ENCODE data around the gene ANAPC13.

Gene ANAPC13

DNA sequence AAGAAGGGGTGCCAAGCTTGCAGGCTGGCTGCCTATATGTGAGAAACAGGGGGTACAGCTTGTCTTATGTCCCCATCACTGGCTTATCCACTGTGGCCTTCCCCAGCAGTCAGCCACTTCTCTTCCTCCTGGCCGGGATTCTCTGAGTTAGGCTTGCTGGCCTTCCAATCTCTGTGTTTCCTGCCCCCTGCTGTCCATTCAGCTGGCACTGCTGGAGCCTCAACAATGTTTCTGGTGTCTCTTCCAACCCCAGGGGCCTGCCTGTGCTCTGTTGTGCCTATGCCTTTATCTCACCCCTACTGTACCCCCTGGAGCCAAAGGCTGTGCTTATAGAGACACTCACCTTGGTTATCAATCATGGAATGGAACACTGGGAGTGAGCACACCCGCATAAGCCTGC is 36.5 kb downstream of the ANAPC13 start:
- DNase-seq = peak; percentile 33

- no peak for DNase-seq
Observed at GRCh38 chr3:134448664-134449063, 37.1 kb downstream of the ANAPC13 start.

- no peak for DNase-seq
Observed at GRCh38 chr3:134447351-134447750, 38.4 kb downstream of the ANAPC13 start.

GRCh38 chr3:134446800-134447199 is 39.0 kb downstream of the ANAPC13 start:
- peak; percentile 45 for DNase-seq

DNA sequence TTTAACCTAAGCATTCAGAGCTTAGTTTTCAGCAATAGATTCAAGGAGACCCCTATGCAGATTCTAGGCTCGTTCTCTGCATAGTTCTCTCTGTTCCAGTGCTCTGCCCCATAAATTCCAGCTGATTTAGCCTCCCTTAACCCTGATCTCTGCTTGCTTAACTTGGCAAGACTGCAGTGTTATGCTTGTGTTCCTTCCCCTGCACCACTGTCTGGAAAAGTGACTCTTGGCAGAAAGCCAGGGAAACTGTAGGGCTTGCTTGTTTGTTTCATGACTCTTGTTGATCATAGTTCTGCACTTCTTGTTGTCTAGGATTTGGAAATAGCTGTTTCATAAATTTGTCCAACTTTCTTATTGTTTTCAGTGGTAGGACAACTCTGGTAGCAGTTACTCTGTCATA is 40.1 kb downstream of the ANAPC13 start:
- no peak for DNase-seq

DNA sequence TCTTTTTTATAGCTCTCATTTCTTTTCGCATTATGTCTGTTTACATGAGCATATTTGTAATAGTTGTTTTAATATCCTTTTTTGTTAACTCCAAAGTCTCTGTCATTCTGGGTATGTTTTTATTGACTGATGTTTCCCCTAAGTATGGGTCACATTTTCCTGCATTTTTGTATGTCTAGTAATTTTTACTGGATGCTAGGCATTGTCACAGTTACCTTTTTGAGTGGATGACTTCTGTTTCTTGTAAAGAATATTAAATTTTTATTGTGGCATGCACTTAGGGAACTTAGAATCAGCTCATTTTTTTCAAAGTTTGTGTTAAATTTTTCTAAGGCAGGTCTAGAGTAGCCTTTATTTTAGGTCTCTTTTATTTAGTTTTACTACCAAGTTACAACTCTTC is 40.7 kb downstream of the ANAPC13 start:
- DNase-seq = no peak

DNA sequence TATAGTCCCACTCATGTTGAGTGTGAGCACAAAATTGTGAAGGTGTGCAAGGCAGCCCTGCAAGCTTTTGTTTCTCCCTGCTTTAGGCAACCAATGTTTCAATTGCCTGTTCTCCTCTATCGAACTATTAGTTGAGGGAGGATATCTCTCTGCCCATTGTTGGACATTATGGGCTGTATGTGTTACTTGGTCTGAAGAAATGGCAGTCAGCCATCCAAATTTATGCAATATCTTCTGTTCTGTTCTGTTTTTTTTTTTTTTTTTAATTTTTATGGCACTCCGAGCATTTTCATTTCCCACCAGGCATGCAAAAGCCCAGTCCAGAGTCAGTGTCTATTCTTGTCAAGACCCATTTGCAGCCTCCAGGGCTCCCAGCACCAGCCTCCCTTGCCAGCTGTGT is 44.0 kb downstream of the ANAPC13 start:
- DNase-seq = no peak

- DNase-seq = no peak
Observed at GRCh38 chr3:134441321-134441720, 44.5 kb downstream of the ANAPC13 start.

GRCh38 chr3:134437211-134437752 is 48.5 kb downstream of the ANAPC13 start:
- DNase-seq = no peak

- DNase-seq = no peak
Observed at GRCh38 chr3:134432236-134432635, 53.5 kb downstream of the ANAPC13 start.

GRCh38 chr3:134430950-134431445 is 54.8 kb downstream of the ANAPC13 start:
- peak; percentile 53 for DNase-seq

DNA sequence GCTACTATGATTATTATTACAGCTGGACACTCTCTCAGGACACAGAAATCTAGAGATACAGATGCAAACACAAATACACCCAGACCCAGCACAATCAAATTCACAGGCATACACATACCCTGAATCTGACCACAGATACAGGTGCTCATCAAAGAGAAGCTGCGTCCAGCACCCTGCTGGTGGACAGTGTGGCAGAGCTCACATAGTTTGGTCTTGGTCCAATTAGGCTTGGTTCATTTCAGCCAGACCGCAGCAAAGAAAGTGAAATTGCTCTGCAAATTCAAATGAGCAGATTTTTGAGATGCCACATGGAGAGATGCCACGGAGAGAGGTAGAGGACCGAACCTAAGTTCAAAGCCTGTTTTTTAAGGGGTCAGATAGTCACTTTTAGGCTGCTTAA is 55.6 kb downstream of the ANAPC13 start:
- DNase-seq = no peak

DNA sequence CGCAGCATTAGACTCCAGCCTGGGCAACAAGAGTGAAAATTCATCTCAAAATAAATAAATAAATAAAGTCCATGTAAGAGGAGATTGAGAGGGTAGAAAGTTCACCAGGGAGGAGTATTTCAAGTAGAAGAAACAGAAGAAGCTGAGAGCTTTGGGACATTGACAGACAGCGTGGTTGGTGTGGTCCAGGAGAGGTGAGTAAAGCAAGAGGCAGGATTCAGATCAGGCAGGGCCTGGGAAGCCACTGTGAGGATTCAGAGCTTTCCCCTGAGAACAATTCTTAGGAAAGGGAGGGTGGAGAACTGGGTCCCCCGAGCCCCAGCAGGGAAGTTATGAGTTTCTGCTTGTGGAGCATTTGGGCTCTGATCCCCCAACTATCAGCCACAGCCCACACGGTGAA is 57.4 kb downstream of the ANAPC13 start:
- DNase-seq = peak; percentile 53

All from fibroblast of upper back skin (primary cell).